ENCODE results near the gene HMOX2.

DNA sequence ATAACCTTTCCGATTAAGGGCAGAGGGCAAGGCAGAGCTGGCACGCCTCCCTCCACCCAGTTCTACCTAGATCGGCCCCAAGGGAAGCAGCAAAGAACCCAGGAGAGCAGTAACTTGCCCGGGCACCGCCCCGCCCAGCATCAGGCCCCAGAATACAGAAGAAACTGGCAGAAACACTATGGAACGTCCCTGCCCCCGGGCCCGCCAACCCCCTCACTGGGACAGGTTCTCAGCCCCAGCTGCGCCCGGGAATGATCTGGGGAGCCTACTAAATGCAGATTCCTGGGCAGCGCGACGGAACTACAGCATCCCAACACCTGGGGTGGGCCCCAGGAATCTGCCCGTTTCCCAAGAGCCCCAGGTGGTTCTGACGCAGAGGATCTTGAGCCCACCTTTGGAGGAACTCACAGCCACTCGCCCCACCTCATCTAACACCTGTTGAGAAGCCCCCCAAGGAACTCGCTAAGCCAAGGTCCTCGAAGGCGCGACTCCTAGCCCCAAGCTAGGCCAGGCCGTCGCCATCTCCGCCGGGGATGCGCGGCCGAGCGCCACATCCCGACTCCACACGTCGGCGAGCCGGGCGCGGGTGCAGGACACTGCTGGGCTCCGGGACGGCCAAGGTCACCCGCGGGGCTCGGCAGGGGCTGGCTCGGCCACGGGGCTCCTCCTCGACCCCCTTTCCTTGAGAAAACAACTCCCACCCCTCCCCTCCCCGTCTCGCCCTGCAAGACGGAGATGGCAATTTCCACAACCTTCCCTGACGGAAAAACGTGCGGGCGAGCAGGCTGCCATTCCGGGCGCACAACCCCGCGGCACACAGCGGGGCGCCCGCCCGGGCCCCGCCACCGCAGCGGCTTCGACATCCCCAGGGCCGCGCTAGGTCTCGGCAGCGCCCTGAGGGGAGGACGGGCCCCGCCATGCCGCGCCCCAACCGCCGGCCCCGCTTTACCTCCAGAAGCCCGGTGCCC lies 61.5 kb downstream of the HMOX2 start:
- no peak for TF ChIP-seq POLR2AphosphoS5 (IDR thresholded peaks at IDR 0.05)
- TF ChIP-seq, protein P1, sequence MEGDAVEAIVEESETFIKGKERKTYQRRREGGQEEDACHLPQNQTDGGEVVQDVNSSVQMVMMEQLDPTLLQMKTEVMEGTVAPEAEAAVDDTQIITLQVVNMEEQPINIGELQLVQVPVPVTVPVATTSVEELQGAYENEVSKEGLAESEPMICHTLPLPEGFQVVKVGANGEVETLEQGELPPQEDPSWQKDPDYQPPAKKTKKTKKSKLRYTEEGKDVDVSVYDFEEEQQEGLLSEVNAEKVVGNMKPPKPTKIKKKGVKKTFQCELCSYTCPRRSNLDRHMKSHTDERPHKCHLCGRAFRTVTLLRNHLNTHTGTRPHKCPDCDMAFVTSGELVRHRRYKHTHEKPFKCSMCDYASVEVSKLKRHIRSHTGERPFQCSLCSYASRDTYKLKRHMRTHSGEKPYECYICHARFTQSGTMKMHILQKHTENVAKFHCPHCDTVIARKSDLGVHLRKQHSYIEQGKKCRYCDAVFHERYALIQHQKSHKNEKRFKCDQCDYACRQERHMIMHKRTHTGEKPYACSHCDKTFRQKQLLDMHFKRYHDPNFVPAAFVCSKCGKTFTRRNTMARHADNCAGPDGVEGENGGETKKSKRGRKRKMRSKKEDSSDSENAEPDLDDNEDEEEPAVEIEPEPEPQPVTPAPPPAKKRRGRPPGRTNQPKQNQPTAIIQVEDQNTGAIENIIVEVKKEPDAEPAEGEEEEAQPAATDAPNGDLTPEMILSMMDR (IDR thresholded peaks at IDR 0.05) = no peak

All from transverse colon (tissue), 4 donors.